HepG2 (cell line): ENCODE results near the gene APOC3. TPM values are rescaled to one million over a fixed set of nuclear protein-coding genes. Genes with fewer than 3 reads are reported as not detected.

Experiments
- AGO2 ChIP-seq: fragments of 200-400 bp; formaldehyde crosslinking; optimal IDR thresholded peaks from 2 replicates; pipeline ENCODE3; 2017; ENCODE audit warnings: mild to moderate bottlenecking, low read depth, low read length, moderate library complexity
- CBX5 ChIP-seq: sonication (generic); formaldehyde crosslinking; IDR thresholded peaks from 2 replicates; pipeline ENCODE4 v1.4.0; 2020; ENCODE audit warnings: missing genetic modification reagents, borderline replicate concordance
- DMAP1 ChIP-seq: IDR thresholded peaks from 2 replicates; pipeline ENCODE4 v1.6.1; 2016
- E2F2 ChIP-seq: sonication (generic); formaldehyde crosslinking; IDR thresholded peaks from 2 replicates; pipeline ENCODE4 v1.4.0; 2020; ENCODE audit warnings: missing genetic modification reagents, borderline replicate concordance
- GATA4 ChIP-seq: sonication (generic); IDR thresholded peaks from 2 replicates; pipeline ENCODE4 v1.6.1; 2016; ENCODE audit warnings: antibody characterized with exemption, low read depth, borderline replicate concordance
- HDAC1 ChIP-seq: sonication (generic); formaldehyde crosslinking; IDR thresholded peaks from 2 replicates; pipeline ENCODE4 v1.5.1; 2020; ENCODE audit warnings: mild to moderate bottlenecking, missing genetic modification reagents
- HMGA1 ChIP-seq: sonication (generic); formaldehyde crosslinking; conservative IDR thresholded peaks from 2 replicates; pipeline ENCODE4 v1.4.0; 2020; ENCODE audit warnings: missing genetic modification reagents
- KDM6A ChIP-seq: IDR thresholded peaks from 2 replicates; pipeline ENCODE4 v1.6.1; 2016; ENCODE audit warnings: low read depth
- MXD1 ChIP-seq: sonication (generic); formaldehyde crosslinking; IDR thresholded peaks from 2 replicates; pipeline ENCODE4 v1.4.0; 2020; ENCODE audit warnings: mild to moderate bottlenecking, missing genetic modification reagents
- MYPOP ChIP-seq: sonication (generic); formaldehyde crosslinking; IDR thresholded peaks from 2 replicates; pipeline ENCODE4 v1.8.1; 2023; ENCODE audit warnings: mild to moderate bottlenecking, moderate library complexity, missing genetic modification reagents
- PCBP1 ChIP-seq: fragments of 200-400 bp; formaldehyde crosslinking; IDR thresholded peaks from 2 replicates; pipeline ENCODE4 v1.6.1; 2017; ENCODE audit warnings: mild to moderate bottlenecking, low read depth, low read length, borderline replicate concordance
- SP2 ChIP-seq: sonication (generic); formaldehyde crosslinking; IDR thresholded peaks from 2 replicates; pipeline ENCODE4 v1.5.1; 2020; ENCODE audit warnings: mild to moderate bottlenecking, missing genetic modification reagents
- U2AF2 ChIP-seq: fragments of 200-400 bp; formaldehyde crosslinking; IDR thresholded peaks from 2 replicates; pipeline ENCODE4 v1.6.1; 2017; ENCODE audit warnings: low read depth, mild to moderate bottlenecking, low read length
- ZGPAT ChIP-seq: IDR thresholded peaks from 2 replicates; pipeline ENCODE4 v1.6.1; 2016; ENCODE audit warnings: mild to moderate bottlenecking
- ZNF160 ChIP-seq: sonication (generic); formaldehyde crosslinking; IDR thresholded peaks from 2 replicates; pipeline ENCODE4 v1.8.0; 2022; ENCODE audit warnings: mild to moderate bottlenecking, inconsistent platforms, missing genetic modification reagents
- ZNF205 ChIP-seq: IDR thresholded peaks from 2 replicates; pipeline ENCODE4 v1.6.1; 2018; ENCODE audit warnings: missing biosample characterization, missing genetic modification reagents
- ZNF235 ChIP-seq: sonication (generic); formaldehyde crosslinking; IDR thresholded peaks from 2 replicates; pipeline ENCODE4 v1.8.1; 2023; ENCODE audit warnings: mild to moderate bottlenecking, missing genetic modification reagents, borderline replicate concordance
- ZNF264 ChIP-seq: sonication (generic); formaldehyde crosslinking; IDR thresholded peaks from 2 replicates; pipeline ENCODE4 v1.4.0; 2020; ENCODE audit warnings: missing genetic modification reagents
- ZNF335 ChIP-seq: sonication (generic); formaldehyde crosslinking; IDR thresholded peaks from 2 replicates; pipeline ENCODE4 v1.4.0; 2020; ENCODE audit warnings: missing genetic modification reagents
- ZNF451 ChIP-seq: sonication (generic); formaldehyde crosslinking; IDR thresholded peaks from 2 replicates; pipeline ENCODE4 v1.5.0; 2020; ENCODE audit warnings: mild to moderate bottlenecking, missing genetic modification reagents
- ZNF614 ChIP-seq: IDR thresholded peaks from 2 replicates; pipeline ENCODE4 v1.6.1; 2018; ENCODE audit warnings: missing biosample characterization, missing genetic modification reagents, inconsistent platforms, borderline replicate concordance
- ZNF616 ChIP-seq: sonication (generic); formaldehyde crosslinking; IDR thresholded peaks from 2 replicates; pipeline ENCODE4 v1.5.0; 2020; ENCODE audit warnings: low read depth, mild to moderate bottlenecking, missing genetic modification reagents
- ZNF792 ChIP-seq: IDR thresholded peaks from 2 replicates; pipeline ENCODE4 v1.6.1; 2016
- ZNF879 ChIP-seq: sonication (generic); formaldehyde crosslinking; IDR thresholded peaks from 2 replicates; pipeline ENCODE4 v1.8.1; 2023; ENCODE audit warnings: missing genetic modification reagents
- ZSCAN5A ChIP-seq: sonication (generic); formaldehyde crosslinking; IDR thresholded peaks from 2 replicates; pipeline ENCODE4 v1.8.0; 2022; ENCODE audit warnings: mild to moderate bottlenecking, missing genetic modification reagents, borderline replicate concordance
- polyA plus RNA-seq, 8 experiments: library from polyadenylated mRNA; depleted of rRNA in 3 of 8; stranded (reverse) in 7 of 8; unstranded in 1 of 8; fragments of >200 nt; fragmentation: Illumina TruSeq in 4 of 8; extraction: Trizol in 4 of 8; gene quantifications; 2 replicates each; pipeline versions ENCODE4 v1.2.1 to v1.2.3, GENCODE V29; 2011 to 2016; ENCODE audit warnings: low read depth in 4 of 8, missing spikeins in 1 of 8, mixed read lengths in 1 of 8; ENCODE audit not compliant: insufficient read depth in 1 of 8
- total RNA-seq, 5 experiments: library from RNA; depleted of rRNA; stranded (reverse); fragments of >200 nt; fragmentation: Illumina TruSeq; extraction: Trizol; gene quantifications; 2 replicates each; pipeline ENCODE4 v1.2.3, GENCODE V29; 2016; ENCODE audit warnings: low read depth in 1 of 5

APOC3 gene
- total and polyA plus RNA-seq, 2 of the 13 experiments (the other 11 are each of a cell fraction or from before 2014, with no cell fraction given): 314 to 687 TPM

GRCh38 chr11:116835791-116836631 lies 6.3 kb downstream of the APOC3 start (continued):
- TF ChIP-seq ZGPAT (CRISPR knock-in tag) (peak; percentile 37; the same call in 1 of the 2 replicates), ZNF235 (CRISPR knock-in tag) (no peak), AGO2 (peak; percentile 97), MXD1 (CRISPR knock-in tag) (0 out of 2 replicates have a peak, but pooled peaks have one; percentile 38), SP2 (peak; percentile 31; the same call in 1 of the 2 replicates), ZNF792 (no peak), ZNF335 (CRISPR knock-in tag) (no peak), ZNF264 (no peak), HMGA1 (no peak), KDM6A (CRISPR knock-in tag) (no peak), ZNF614 (CRISPR knock-in tag) (peak; percentile 19; the same call in 1 of the 2 replicates), ZNF616 (CRISPR knock-in tag) (0 out of 2 replicates have a peak, but pooled peaks have one; percentile 34), E2F2 (peak; percentile 61; the same call in 1 of the 2 replicates), MYPOP (CRISPR knock-in tag) (0 out of 2 replicates have a peak, but pooled peaks have one; percentile 74), GATA4 (no peak), U2AF2 (no peak), ZNF205 (CRISPR knock-in tag) (no peak), HDAC1 (CRISPR knock-in tag) (peak; percentile 62; the same call in 1 of the 2 replicates), ZNF451 (CRISPR knock-in tag) (peak; percentile 37; the same call in 1 of the 2 replicates), PCBP1 (no peak), ZNF879 (CRISPR knock-in tag) (peak; percentile 63; the same call in 1 of the 2 replicates), CBX5 (CRISPR knock-in tag) (peak; percentile 40; the same call in 1 of the 2 replicates), DMAP1 (CRISPR knock-in tag) (no peak), ZNF160 (CRISPR knock-in tag) (0 out of 2 replicates have a peak, but pooled peaks have one; percentile 21), ZSCAN5A (CRISPR knock-in tag) (0 out of 2 replicates have a peak, but pooled peaks have one; percentile 24)
